WTC11 (cell line): ENCODE results near the gene SLC25A22. TPM values are rescaled to one million over a fixed set of nuclear protein-coding genes. Genes with fewer than 3 reads are reported as not detected.
A peak's percentile ranks its signal among the peaks of the same experiment; 100 is the strongest.

Experiments
- EMX1 ChIP-seq: fragments of 250-450 bp; sonication (Bioruptor Pico); IDR thresholded peaks from 2 replicates; pipeline ENCODE4 v1.8.0; 2021; ENCODE audit warnings: mild to moderate bottlenecking
- ERG ChIP-seq: fragments of 250-450 bp; sonication (Bioruptor Pico); IDR thresholded peaks from 2 replicates; pipeline ENCODE4 v1.8.0; 2021; ENCODE audit warnings: mild to moderate bottlenecking
- ESRRA ChIP-seq: sonication (generic); formaldehyde crosslinking; IDR thresholded peaks from 2 replicates; pipeline ENCODE4 v1.8.1; 2022; ENCODE audit warnings: mild to moderate bottlenecking, missing genetic modification reagents, borderline replicate concordance
- ETV6 ChIP-seq: sonication (generic); formaldehyde crosslinking; IDR thresholded peaks from 2 replicates; pipeline ENCODE4 v1.8.1; 2022; ENCODE audit warnings: mild to moderate bottlenecking, missing genetic modification reagents
- FOXP4 ChIP-seq: sonication (generic); formaldehyde crosslinking; IDR thresholded peaks from 2 replicates; pipeline ENCODE4 v1.8.0; 2022; ENCODE audit warnings: mild to moderate bottlenecking, missing genetic modification reagents
- GABPB1 ChIP-seq: sonication (generic); formaldehyde crosslinking; IDR thresholded peaks from 2 replicates; pipeline ENCODE4 v1.8.1; 2023; ENCODE audit warnings: mild to moderate bottlenecking, missing genetic modification reagents
- GTF2I ChIP-seq: fragments of 250-450 bp; sonication (Bioruptor Pico); conservative IDR thresholded peaks from 2 replicates; pipeline ENCODE4 v1.4.0; 2021; ENCODE audit warnings: mild to moderate bottlenecking
- HMGA2 ChIP-seq: fragments of 250-450 bp; sonication (Bioruptor Pico); IDR thresholded peaks from 2 replicates; pipeline ENCODE4 v1.4.0; 2021; ENCODE audit warnings: mild to moderate bottlenecking, moderate library complexity
- JUN ChIP-seq: sonication (generic); formaldehyde crosslinking; IDR thresholded peaks from 2 replicates; pipeline ENCODE4 v1.8.0; 2023; ENCODE audit warnings: mild to moderate bottlenecking, missing genetic modification reagents
- KAT7 ChIP-seq: sonication (generic); formaldehyde crosslinking; IDR thresholded peaks from 2 replicates; pipeline ENCODE4 v1.8.1; 2023; ENCODE audit warnings: missing genetic modification reagents, mild to moderate bottlenecking, borderline replicate concordance
- NFYB ChIP-seq: sonication (generic); formaldehyde crosslinking; conservative IDR thresholded peaks from 2 replicates; pipeline ENCODE4 v1.8.0; 2022; ENCODE audit warnings: low read depth, missing genetic modification reagents
- RELA ChIP-seq: sonication (generic); formaldehyde crosslinking; IDR thresholded peaks from 2 replicates; pipeline ENCODE4 v1.8.1; 2022; ENCODE audit warnings: missing genetic modification reagents, mild to moderate bottlenecking, borderline replicate concordance
- SMAD3 ChIP-seq: sonication (generic); formaldehyde crosslinking; IDR thresholded peaks from 2 replicates; pipeline ENCODE4 v1.8.0; 2022; ENCODE audit warnings: missing genetic modification reagents, mild to moderate bottlenecking, borderline replicate concordance
- SP1 ChIP-seq: sonication (generic); formaldehyde crosslinking; conservative IDR thresholded peaks from 2 replicates; pipeline ENCODE4 v1.8.1; 2022; ENCODE audit warnings: missing genetic modification reagents
- USF1 ChIP-seq: sonication (generic); formaldehyde crosslinking; IDR thresholded peaks from 2 replicates; pipeline ENCODE4 v1.8.0; 2022; ENCODE audit warnings: mild to moderate bottlenecking, missing genetic modification reagents
- ZNF121 ChIP-seq: sonication (generic); formaldehyde crosslinking; IDR thresholded peaks from 2 replicates; pipeline ENCODE4 v1.8.0; 2023; ENCODE audit warnings: missing genetic modification reagents
- ZNF232 ChIP-seq: sonication (generic); formaldehyde crosslinking; IDR thresholded peaks from 2 replicates; pipeline ENCODE4 v1.8.0; 2022; ENCODE audit warnings: mild to moderate bottlenecking, missing genetic modification reagents
- ZNF281 ChIP-seq: sonication (generic); formaldehyde crosslinking; IDR thresholded peaks from 2 replicates; pipeline ENCODE4 v1.8.0; 2023; ENCODE audit warnings: mild to moderate bottlenecking, missing genetic modification reagents
- total RNA-seq: library from RNA; stranded (reverse); gene quantifications from 3 replicates; pipeline ENCODE4 v1.2.3, GENCODE V29; 2021
- TF ChIP-seq, protein P1 (sequence below): sonication (generic); formaldehyde crosslinking; IDR thresholded peaks from 2 replicates; pipeline ENCODE4 v1.8.0; 2022; ENCODE audit warnings: mild to moderate bottlenecking, missing genetic modification reagents
- TF ChIP-seq, protein P2 (sequence below): sonication (generic); formaldehyde crosslinking; IDR thresholded peaks from 2 replicates; pipeline ENCODE4 v1.8.1; 2023; ENCODE audit warnings: mild to moderate bottlenecking, missing genetic modification reagents, moderate library complexity
- TF ChIP-seq, protein P3 (sequence below): sonication (generic); formaldehyde crosslinking; IDR thresholded peaks from 2 replicates; pipeline ENCODE4 v1.8.1; 2022; ENCODE audit warnings: missing genetic modification reagents, borderline replicate concordance
- TF ChIP-seq, protein P4 (sequence below): sonication (generic); formaldehyde crosslinking; IDR thresholded peaks from 2 replicates; pipeline ENCODE4 v1.8.1; 2023; ENCODE audit warnings: mild to moderate bottlenecking, missing genetic modification reagents, moderate library complexity
- TF ChIP-seq, protein P5 (sequence below): sonication (generic); formaldehyde crosslinking; IDR thresholded peaks from 2 replicates; pipeline ENCODE4 v1.8.0; 2023; ENCODE audit warnings: missing genetic modification reagents
- TF ChIP-seq, protein P6 (sequence below): fragments of 250-450 bp; sonication (Bioruptor Pico); IDR thresholded peaks from 2 replicates; pipeline ENCODE4 v1.9.0; 2021; ENCODE audit warnings: moderate library complexity, mild to moderate bottlenecking, inconsistent platforms, borderline replicate concordance

The SLC25A22 gene
- total RNA-seq, 1 experiment from 2014 or later, result 44.8 TPM

GRCh38 chr11:827146-827896 is 29.2 kb upstream of the SLC25A22 start (continued):
- TF ChIP-seq RELA (CRISPR knock-in tag), result no peak; the same call in 1 of the 2 replicates
- TF ChIP-seq ETV6 (CRISPR knock-in tag), result peak; percentile 73; the same call in 1 of the 2 replicates
- no peak for TF ChIP-seq EMX1
- TF ChIP-seq JUN (CRISPR knock-in tag), result no peak
- TF ChIP-seq KAT7 (CRISPR knock-in tag), result no peak; the same call in 1 of the 2 replicates
- no peak for TF ChIP-seq FOXP4 (CRISPR knock-in tag)
- TF ChIP-seq HMGA2 (CRISPR knock-in tag), result no peak
- 0 out of 2 replicates have a peak, but pooled peaks have one; percentile 43 for TF ChIP-seq ZNF281 (CRISPR knock-in tag)
- TF ChIP-seq ERG (CRISPR knock-in tag), result no peak
- TF ChIP-seq, protein P1, sequence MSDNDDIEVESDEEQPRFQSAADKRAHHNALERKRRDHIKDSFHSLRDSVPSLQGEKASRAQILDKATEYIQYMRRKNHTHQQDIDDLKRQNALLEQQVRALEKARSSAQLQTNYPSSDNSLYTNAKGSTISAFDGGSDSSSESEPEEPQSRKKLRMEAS (CRISPR knock-in tag), result peak; percentile 43; the same call in 1 of the 2 replicates
- TF ChIP-seq USF1 (CRISPR knock-in tag), result no peak
- TF ChIP-seq, protein P2, sequence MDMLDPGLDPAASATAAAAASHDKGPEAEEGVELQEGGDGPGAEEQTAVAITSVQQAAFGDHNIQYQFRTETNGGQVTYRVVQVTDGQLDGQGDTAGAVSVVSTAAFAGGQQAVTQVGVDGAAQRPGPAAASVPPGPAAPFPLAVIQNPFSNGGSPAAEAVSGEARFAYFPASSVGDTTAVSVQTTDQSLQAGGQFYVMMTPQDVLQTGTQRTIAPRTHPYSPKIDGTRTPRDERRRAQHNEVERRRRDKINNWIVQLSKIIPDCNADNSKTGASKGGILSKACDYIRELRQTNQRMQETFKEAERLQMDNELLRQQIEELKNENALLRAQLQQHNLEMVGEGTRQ (CRISPR knock-in tag), result peak; percentile 42; the same call in 1 of the 2 replicates
- no peak for TF ChIP-seq ZNF121 (CRISPR knock-in tag)
- TF ChIP-seq, protein P3, sequence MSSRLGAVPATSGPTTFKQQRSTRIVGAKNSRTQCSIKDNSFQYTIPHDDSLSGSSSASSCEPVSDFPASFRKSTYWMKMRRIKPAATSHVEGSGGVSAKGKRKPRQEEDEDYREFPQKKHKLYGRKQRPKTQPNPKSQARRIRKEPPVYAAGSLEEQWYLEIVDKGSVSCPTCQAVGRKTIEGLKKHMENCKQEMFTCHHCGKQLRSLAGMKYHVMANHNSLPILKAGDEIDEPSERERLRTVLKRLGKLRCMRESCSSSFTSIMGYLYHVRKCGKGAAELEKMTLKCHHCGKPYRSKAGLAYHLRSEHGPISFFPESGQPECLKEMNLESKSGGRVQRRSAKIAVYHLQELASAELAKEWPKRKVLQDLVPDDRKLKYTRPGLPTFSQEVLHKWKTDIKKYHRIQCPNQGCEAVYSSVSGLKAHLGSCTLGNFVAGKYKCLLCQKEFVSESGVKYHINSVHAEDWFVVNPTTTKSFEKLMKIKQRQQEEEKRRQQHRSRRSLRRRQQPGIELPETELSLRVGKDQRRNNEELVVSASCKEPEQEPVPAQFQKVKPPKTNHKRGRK (CRISPR knock-in tag), result no peak
- TF ChIP-seq GABPB1 (CRISPR knock-in tag), result 0 out of 2 replicates have a peak, but pooled peaks have one; percentile 49
- peak; percentile 39 for TF ChIP-seq SP1
- TF ChIP-seq ESRRA (CRISPR knock-in tag), result peak; percentile 23; the same call in 1 of the 2 replicates
- TF ChIP-seq, protein P4, sequence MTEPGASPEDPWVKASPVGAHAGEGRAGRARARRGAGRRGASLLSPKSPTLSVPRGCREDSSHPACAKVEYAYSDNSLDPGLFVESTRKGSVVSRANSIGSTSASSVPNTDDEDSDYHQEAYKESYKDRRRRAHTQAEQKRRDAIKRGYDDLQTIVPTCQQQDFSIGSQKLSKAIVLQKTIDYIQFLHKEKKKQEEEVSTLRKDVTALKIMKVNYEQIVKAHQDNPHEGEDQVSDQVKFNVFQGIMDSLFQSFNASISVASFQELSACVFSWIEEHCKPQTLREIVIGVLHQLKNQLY (CRISPR knock-in tag), result no peak
- TF ChIP-seq, protein P5, sequence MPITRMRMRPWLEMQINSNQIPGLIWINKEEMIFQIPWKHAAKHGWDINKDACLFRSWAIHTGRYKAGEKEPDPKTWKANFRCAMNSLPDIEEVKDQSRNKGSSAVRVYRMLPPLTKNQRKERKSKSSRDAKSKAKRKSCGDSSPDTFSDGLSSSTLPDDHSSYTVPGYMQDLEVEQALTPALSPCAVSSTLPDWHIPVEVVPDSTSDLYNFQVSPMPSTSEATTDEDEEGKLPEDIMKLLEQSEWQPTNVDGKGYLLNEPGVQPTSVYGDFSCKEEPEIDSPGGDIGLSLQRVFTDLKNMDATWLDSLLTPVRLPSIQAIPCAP, result no peak
- TF ChIP-seq, protein P6, sequence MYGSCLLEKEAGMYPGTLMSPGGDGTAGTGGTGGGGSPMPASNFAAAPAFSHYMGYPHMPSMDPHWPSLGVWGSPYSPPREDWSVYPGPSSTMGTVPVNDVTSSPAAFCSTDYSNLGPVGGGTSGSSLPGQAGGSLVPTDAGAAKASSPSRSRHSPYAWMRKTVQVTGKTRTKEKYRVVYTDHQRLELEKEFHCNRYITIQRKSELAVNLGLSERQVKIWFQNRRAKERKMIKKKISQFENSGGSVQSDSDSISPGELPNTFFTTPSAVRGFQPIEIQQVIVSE (CRISPR knock-in tag), result no peak
- TF ChIP-seq ZNF232 (CRISPR knock-in tag), result no peak
- no peak for TF ChIP-seq NFYB (CRISPR knock-in tag)
- peak; percentile 68; the same call in 1 of the 2 replicates for TF ChIP-seq SMAD3 (CRISPR knock-in tag)
- TF ChIP-seq GTF2I (CRISPR knock-in tag), result no peak
